Activated naive CD4-positive, alpha-beta T cell treated with anti-CD3 and anti-CD28 coated beads, Interleukin-2, amount 50 U/mL, for 24 hours (primary cell): Measurements from ENCODE around the gene PSMD1.
"Not testable (repeated sequence)": the region's sequence is repeated elsewhere in the genome, so short reads cannot be mapped to it uniquely, and the experiment has no call there.

ENCODE experiments used
- H3K27ac Mint-ChIP-seq: one replicate; pipeline ENCODE4 v1.8.0; 2021; ENCODE audit warnings: mild to moderate bottlenecking, mixed read lengths
- H3K27me3 Mint-ChIP-seq: one replicate; pipeline ENCODE4 v1.8.0; 2021; ENCODE audit warnings: mixed read lengths
- H3K36me3 Mint-ChIP-seq: one replicate; pipeline ENCODE4 v1.8.0; 2021; ENCODE audit warnings: mixed read lengths
- H3K4me1 Mint-ChIP-seq: one replicate; pipeline ENCODE4 v1.8.0; 2021; ENCODE audit warnings: mixed read lengths
- H3K4me3 Mint-ChIP-seq: one replicate; pipeline ENCODE4 v1.8.0; 2021; ENCODE audit warnings: mild to moderate bottlenecking, mixed read lengths
- H3K9me3 Mint-ChIP-seq: one replicate; pipeline ENCODE4 v1.8.0; 2021; ENCODE audit warnings: mixed read lengths

The PSMD1 gene

DNA sequence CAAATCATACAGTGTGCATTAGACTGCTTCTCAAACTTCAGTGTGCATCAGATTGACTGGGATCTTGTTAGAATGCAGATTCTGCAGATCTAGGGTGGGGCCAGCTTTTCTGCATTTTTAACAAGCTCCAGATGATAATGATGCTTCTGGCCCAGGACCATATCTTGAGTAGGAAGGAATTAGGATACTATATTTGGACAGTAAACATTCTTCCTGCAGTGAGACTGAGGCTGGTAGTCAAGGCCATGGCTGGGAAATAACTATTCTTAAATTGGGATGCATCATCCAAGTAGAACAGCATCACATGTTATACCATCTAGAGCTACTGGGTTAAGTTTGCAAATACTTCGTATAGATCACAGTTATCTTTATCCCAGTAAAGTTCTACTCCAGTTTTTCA is 113.4 kb downstream of the PSMD1 start:
- Mint-ChIP-seq H3K4me3 (no peak overlapping the region), H3K36me3 (peaks cover 25% of the 10 kb centered on the region), H3K27ac (no peak overlapping the region)

DNA sequence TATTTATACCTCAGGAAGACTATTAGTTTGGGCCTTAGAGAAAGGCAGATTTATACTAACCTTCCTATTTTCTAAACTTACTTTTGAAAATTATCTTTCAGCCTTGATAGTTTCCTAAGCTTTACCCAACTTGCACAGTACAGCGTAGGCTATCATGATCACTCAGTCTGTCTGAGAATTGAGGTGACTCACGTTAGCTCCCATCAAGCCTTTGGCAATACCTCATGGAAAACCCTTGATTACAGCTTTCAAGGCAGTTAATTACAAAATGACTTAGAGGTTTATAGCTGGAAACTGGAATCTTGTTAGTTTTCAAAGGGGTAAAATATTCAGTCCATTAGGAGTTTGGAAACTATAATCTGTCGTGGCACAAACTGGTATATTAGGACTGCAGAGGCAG is 115.4 kb downstream of the PSMD1 start:
- Mint-ChIP-seq H3K4me1 (peaks cover 25% of the 10 kb centered on the region), H3K36me3 (peaks cover 27% of the 10 kb centered on the region), H3K27me3 (no peaks in the 10 kb centered on the region), H3K9me3 (no peaks in the 10 kb centered on the region), H3K27ac (no peak overlapping the region), H3K4me3 (no peak overlapping the region)

More for the DNA sequence above, 113.4 kb downstream of the PSMD1 start:
- peaks cover 30% of the 10 kb centered on the region for H3K4me1 Mint-ChIP-seq
- H3K27me3 Mint-ChIP-seq: no peaks in the 10 kb centered on the region
- no peaks in the 10 kb centered on the region for H3K9me3 Mint-ChIP-seq

DNA sequence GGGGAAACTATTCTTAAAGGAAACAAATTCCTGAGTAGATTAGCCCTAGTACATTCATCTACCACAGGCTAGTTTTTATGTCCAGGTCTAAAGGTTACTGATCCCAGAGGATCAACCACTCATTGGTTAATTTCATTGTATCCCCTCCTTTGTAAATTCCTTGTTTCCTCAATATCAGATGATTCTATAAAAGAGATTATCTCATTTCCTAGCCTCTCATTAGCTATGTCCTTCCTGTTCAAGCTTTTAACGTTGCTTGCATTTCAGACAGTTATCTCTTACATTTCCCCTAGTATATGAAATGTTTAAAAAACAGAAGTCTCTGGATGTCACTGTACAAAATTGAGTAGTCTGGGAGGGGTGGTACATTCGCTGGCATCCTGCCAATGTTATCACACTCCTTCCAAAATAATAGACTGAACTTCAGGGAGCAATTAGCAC is 117.6 kb downstream of the PSMD1 start:
- Mint-ChIP-seq H3K27ac (no peak overlapping the region), H3K9me3 (no peaks in the 10 kb centered on the region), H3K4me3 (no peak overlapping the region), H3K27me3 (no peaks in the 10 kb centered on the region), H3K36me3 (peaks cover 22% of the 10 kb centered on the region), H3K4me1 (peaks cover 9% of the 10 kb centered on the region)

GRCh38 chr2:231176066-231176465 is 119.4 kb downstream of the PSMD1 start:
- H3K27me3 Mint-ChIP-seq: no peaks in the 10 kb centered on the region
- peak overlapping the region; percentile 30 for H3K27ac Mint-ChIP-seq
- peaks cover 7% of the 10 kb centered on the region for H3K4me1 Mint-ChIP-seq
- H3K9me3 Mint-ChIP-seq: no peaks in the 10 kb centered on the region
- H3K4me3 Mint-ChIP-seq: no peak overlapping the region
- H3K36me3 Mint-ChIP-seq: peaks cover 19% of the 10 kb centered on the region

GRCh38 chr2:231177156-231178025 is 120.7 kb downstream of the PSMD1 start:
- peak overlapping the region; percentile 24 for H3K4me3 Mint-ChIP-seq
- no peaks in the 10 kb centered on the region for H3K27me3 Mint-ChIP-seq
- H3K27ac Mint-ChIP-seq: peak overlapping the region; percentile 1
- no peaks in the 10 kb centered on the region for H3K9me3 Mint-ChIP-seq
- H3K36me3 Mint-ChIP-seq: peaks cover 19% of the 10 kb centered on the region
- H3K4me1 Mint-ChIP-seq: peaks cover 7% of the 10 kb centered on the region

- H3K27ac Mint-ChIP-seq, H3K9me3 Mint-ChIP-seq, H3K27me3 Mint-ChIP-seq, H3K4me1 Mint-ChIP-seq, H3K4me3 Mint-ChIP-seq: not testable (repeated sequence)
- H3K36me3 Mint-ChIP-seq: peaks cover 16% of the 10 kb centered on the region
Observed at GRCh38 chr2:231178805-231179204, 122.1 kb downstream of the PSMD1 start.

GRCh38 chr2:231181860-231182512 is 125.3 kb downstream of the PSMD1 start:
- Mint-ChIP-seq H3K27ac (no peak overlapping the region), H3K27me3 (no peaks in the 10 kb centered on the region), H3K36me3 (peaks cover 2% of the 10 kb centered on the region), H3K9me3 (no peaks in the 10 kb centered on the region), H3K4me3 (no peak overlapping the region), H3K4me1 (peaks cover 7% of the 10 kb centered on the region)

DNA sequence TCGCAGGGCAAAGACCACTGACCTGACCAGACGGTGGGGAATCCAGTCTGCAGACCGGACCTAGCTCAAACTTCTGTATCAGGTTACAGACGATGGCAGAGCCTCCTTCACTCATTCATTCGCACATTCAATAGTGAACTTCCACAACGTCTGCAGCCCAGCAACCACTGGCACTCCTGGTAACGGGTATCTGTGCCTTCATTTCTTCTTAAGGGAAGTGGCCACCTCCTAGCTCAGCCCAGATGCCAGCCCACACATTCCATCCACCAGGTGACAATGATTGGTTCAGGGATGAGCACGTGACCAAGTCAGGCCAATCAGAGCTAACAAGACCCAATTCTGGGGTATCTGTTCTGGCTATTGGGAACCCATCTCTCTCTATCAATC is 125.8 kb downstream of the PSMD1 start:
- H3K36me3 Mint-ChIP-seq: no peaks in the 10 kb centered on the region
- no peaks in the 10 kb centered on the region for H3K9me3 Mint-ChIP-seq
- H3K27me3 Mint-ChIP-seq: peaks cover under 1% of the 10 kb centered on the region
- no peak overlapping the region for H3K27ac Mint-ChIP-seq
- no peak overlapping the region for H3K4me3 Mint-ChIP-seq
- peaks cover 1% of the 10 kb centered on the region for H3K4me1 Mint-ChIP-seq

- Mint-ChIP-seq H3K27ac (no peak overlapping the region), H3K36me3 (no peaks in the 10 kb centered on the region), H3K4me1 (no peaks in the 10 kb centered on the region), H3K27me3 (peaks cover 8% of the 10 kb centered on the region), H3K9me3 (no peaks in the 10 kb centered on the region), H3K4me3 (no peak overlapping the region)
Observed at GRCh38 chr2:231183851-231184250, 127.2 kb downstream of the PSMD1 start.

- Mint-ChIP-seq H3K4me1 (no peaks in the 10 kb centered on the region), H3K36me3 (no peaks in the 10 kb centered on the region), H3K4me3 (no peak overlapping the region), H3K9me3 (no peaks in the 10 kb centered on the region), H3K27me3 (peaks cover 8% of the 10 kb centered on the region), H3K27ac (no peak overlapping the region)
Observed at GRCh38 chr2:231184319-231184718, 127.7 kb downstream of the PSMD1 start.

DNA sequence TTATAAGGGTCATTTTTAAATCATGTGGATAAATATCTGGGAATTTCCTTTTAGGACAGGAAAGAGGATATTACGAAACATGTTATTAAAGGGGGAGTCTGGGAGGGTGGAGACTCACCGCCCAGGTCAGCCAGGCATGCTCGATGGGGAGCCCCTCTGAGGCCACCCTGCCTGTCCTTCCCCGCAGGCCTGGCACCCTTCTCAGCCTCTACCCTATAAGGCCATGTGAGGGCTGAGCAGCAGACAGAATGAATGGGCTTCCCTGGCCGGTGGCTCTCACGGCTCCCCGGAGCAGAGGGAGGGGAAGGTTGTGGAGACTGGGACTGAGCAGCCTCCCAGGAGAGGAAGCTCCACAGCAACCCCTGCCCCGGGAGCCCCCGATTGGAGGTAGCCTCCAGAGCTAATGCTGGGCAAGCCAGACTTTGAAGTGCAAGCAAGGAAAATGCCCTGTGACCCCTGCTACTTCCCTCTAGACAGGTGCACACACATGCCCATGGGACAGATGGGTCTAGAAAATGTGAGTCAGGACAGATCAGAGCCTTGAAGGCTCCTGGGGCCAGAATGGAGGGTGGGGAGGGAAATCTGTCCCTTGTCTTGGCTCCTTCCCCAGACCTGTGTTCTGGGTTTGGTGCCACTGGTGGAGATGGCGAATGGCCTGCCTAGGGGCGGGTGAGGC is 128.5 kb downstream of the PSMD1 start:
- Mint-ChIP-seq H3K4me1 (no peaks in the 10 kb centered on the region), H3K27ac (no peak overlapping the region), H3K9me3 (no peaks in the 10 kb centered on the region), H3K27me3 (peaks cover 13% of the 10 kb centered on the region), H3K36me3 (no peaks in the 10 kb centered on the region), H3K4me3 (no peak overlapping the region)

- Mint-ChIP-seq H3K36me3 (no peaks in the 10 kb centered on the region), H3K27ac (no peak overlapping the region), H3K4me1 (no peaks in the 10 kb centered on the region), H3K4me3 (no peak overlapping the region), H3K27me3 (peaks cover 14% of the 10 kb centered on the region), H3K9me3 (no peaks in the 10 kb centered on the region)
Observed at GRCh38 chr2:231185886-231186285, 129.2 kb downstream of the PSMD1 start.

DNA sequence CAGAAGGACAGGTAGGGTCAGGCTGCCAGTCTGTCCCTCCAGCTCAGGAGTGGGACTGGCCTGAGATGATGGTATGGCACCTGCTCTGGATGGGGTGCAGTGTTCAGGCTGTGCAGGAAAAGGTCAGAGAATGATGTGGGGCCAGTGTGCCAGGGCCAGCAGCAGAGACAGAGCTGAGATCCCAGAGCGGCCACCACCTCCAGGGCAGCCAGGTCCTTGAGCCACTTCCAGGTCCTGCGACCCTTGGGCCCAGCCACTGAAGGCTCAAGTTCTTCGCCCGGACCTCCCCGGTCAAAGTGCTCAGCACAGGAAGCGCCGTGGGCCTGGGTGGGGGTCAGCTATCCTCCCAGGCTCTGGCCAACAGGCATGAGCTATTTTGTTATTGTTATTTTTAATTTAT is 129.7 kb downstream of the PSMD1 start:
- Mint-ChIP-seq H3K4me3 (no peak overlapping the region), H3K4me1 (no peaks in the 10 kb centered on the region), H3K27me3 (peaks cover 14% of the 10 kb centered on the region), H3K36me3 (no peaks in the 10 kb centered on the region), H3K9me3 (no peaks in the 10 kb centered on the region), H3K27ac (no peak overlapping the region)

DNA sequence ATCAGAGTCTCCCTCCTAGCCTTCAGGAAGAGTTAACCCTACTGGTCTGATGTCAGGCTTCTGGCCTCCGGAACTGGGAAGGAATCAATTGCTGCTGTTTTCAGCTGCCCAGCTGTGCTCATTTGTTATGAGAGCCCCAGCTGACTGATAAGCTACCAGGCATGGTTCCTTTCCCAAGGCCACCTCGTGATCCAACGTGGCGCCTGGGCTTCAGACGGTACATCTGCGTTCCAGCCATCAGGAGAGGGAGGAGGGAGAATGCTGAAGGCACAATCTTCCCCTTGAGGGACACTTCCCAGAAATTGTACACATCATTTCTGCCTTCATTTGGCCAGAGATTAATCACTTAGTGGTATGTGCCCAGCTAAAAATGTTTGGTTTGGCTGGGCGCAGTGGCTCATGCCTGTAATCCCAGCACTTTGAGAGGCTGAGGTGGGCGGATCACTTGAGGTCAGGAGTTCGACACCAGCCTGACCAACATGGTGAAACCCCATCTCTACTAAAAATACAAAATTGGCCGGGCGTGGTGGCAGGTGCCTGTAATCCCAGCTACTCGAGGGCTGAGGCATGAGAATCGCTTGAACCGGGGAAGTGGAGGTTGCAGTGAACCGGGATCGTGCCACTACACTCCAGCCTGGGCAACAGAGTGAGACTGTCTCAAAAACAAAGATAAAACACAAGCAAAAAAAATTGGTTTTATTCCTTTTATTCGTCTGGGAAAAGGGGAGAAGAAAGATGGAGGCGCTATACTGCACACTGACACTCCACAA is 131.3 kb downstream of the PSMD1 start:
- no peak overlapping the region for H3K4me3 Mint-ChIP-seq
- H3K9me3 Mint-ChIP-seq: no peaks in the 10 kb centered on the region
- no peaks in the 10 kb centered on the region for H3K4me1 Mint-ChIP-seq
- peaks cover 14% of the 10 kb centered on the region for H3K27me3 Mint-ChIP-seq
- no peaks in the 10 kb centered on the region for H3K36me3 Mint-ChIP-seq
- no peak overlapping the region for H3K27ac Mint-ChIP-seq

DNA sequence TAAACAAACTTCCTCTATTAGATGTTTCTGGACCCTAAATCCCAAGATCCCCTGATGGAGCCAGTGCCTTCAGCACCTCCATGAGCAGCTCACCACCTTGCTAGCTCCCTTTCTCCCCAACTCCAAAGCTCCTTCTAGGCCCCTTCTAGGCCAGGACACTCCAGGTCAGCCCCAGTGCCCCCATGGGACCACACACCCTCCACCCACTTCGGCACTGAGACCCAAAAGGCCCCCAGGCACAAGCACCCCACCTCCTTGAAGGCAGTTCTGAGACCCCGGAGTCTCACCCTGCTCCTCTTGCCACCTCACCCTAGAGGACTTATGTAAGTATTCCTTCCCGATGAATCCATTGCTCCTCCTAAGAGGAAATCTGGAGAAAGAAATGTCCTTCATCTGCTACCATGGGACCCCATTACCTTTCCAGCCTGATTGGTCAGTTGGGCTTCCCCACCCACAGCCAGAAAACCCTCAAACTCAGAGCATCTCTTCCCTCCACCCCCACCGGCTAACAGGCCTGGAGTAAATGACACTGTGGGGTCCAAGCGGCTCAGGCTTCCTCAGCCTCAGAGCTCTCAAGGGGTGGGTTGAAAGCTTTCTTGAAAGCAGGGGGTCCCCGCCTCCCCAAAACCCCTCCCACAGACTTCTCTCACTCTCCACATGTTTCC is 132.0 kb downstream of the PSMD1 start:
- no peak overlapping the region for H3K27ac Mint-ChIP-seq

More for the DNA sequence above, 132.0 kb downstream of the PSMD1 start:
- Mint-ChIP-seq H3K4me1 (no peaks in the 10 kb centered on the region), H3K27me3 (peaks cover 14% of the 10 kb centered on the region), H3K4me3 (no peak overlapping the region), H3K36me3 (no peaks in the 10 kb centered on the region), H3K9me3 (no peaks in the 10 kb centered on the region)
